DOHH2 (cell line): ENCODE results near the gene ZNF324.
A peak's percentile ranks its signal among the peaks of the same experiment; 100 is the strongest.

Experiments used
- H3F3A ChIP-seq: fragments of 200-600 bp; sonication (generic), shearing (Covaris generic); 2 replicates; pipeline ENCODE4 v1.6.0; 2016; ENCODE audit warnings: antibody characterized with exemption, mild to moderate bottlenecking; ENCODE audit not compliant: control insufficient read depth, insufficient read depth
- H3K27ac ChIP-seq: fragments of 200-600 bp; sonication (generic); 2 replicates; pipeline ENCODE4 v1.5.1; 2014; ENCODE audit warnings: low read depth, mild to moderate bottlenecking, low read length, moderate library complexity
- H3K27me3 ChIP-seq: fragments of 200-600 bp; sonication (generic); 2 replicates; pipeline ENCODE4 v1.6.1; 2014; ENCODE audit warnings: mild to moderate bottlenecking, low read length, mixed read lengths; ENCODE audit not compliant: control insufficient read depth
- H3K36me3 ChIP-seq: fragments of 200-600 bp; sonication (generic); 2 replicates; pipeline ENCODE4 v1.6.1; 2014; ENCODE audit warnings: mild to moderate bottlenecking, low read length, moderate library complexity, mixed read lengths; ENCODE audit not compliant: control insufficient read depth
- H3K4me1 ChIP-seq: fragments of 200-600 bp; sonication (generic); 2 replicates; pipeline ENCODE4 v1.6.1; 2014; ENCODE audit warnings: mild to moderate bottlenecking, low read length, mixed read lengths; ENCODE audit not compliant: control insufficient read depth
- H3K4me2 ChIP-seq: fragments of 200-600 bp; sonication (generic); 2 replicates; pipeline ENCODE4 v1.6.0; 2014; ENCODE audit warnings: mild to moderate bottlenecking, low read length, moderate library complexity
- H3K4me3 ChIP-seq: fragments of 200-600 bp; sonication (generic); 2 replicates; pipeline ENCODE4 v1.5.1; 2014; ENCODE audit warnings: mild to moderate bottlenecking, low read length, mixed read lengths
- H3K79me2 ChIP-seq: fragments of 200-600 bp; sonication (generic); 2 replicates; pipeline ENCODE4 v1.6.1; 2014; ENCODE audit warnings: mild to moderate bottlenecking, low read length, mixed read lengths; ENCODE audit not compliant: control insufficient read depth
- H3K9me2 ChIP-seq: fragments of 200-600 bp; sonication (generic); replicated peaks from 2 replicates; pipeline ENCODE4 v1.6.1; 2014; ENCODE audit warnings: mild to moderate bottlenecking, low read length, mixed read lengths; ENCODE audit not compliant: control insufficient read depth
- H3K9me3 ChIP-seq: fragments of 200-600 bp; sonication (generic); 2 replicates; pipeline ENCODE4 v1.6.1; 2014; ENCODE audit warnings: antibody characterized with exemption, low read length, mixed read lengths; ENCODE audit not compliant: control insufficient read depth, insufficient read depth
- H4K20me1 ChIP-seq: fragments of 200-600 bp; sonication (generic); 2 replicates; pipeline ENCODE4 v1.6.0; 2014; ENCODE audit warnings: low read depth, mild to moderate bottlenecking, antibody characterized with exemption, low read length, moderate library complexity; ENCODE audit not compliant: control insufficient read depth, insufficient read depth
- CTCF ChIP-seq: fragments of 200-600 bp; sonication (generic); IDR thresholded peaks from one replicate; pipeline ENCODE4 v1.5.1; 2014; ENCODE audit warnings: antibody characterized with exemption, mild to moderate bottlenecking, low read depth, low read length; ENCODE audit not compliant: poor library complexity, severe bottlenecking
- EZH2phosphoT487 ChIP-seq: fragments of 200-600 bp; sonication (generic); IDR thresholded peaks from 2 replicates; pipeline ENCODE4 v1.6.1; 2017; ENCODE audit warnings: borderline replicate concordance, mild to moderate bottlenecking, antibody characterized with exemption, low read length, moderate library complexity, mixed read lengths

Gene ZNF324

GRCh38 chr19:58516246-58516836, 49.5 kb downstream of the ZNF324 start:
- H3K4me2 ChIP-seq: peak overlapping the region; percentile 91
- H3K79me2 ChIP-seq: peaks cover 58% of the 10 kb centered on the region
- H3K36me3 ChIP-seq: peaks cover 28% of the 10 kb centered on the region
- no peak overlapping the region for H3K27ac ChIP-seq
- H3K9me2 ChIP-seq: no peaks in the 10 kb centered on the region
- H3K27me3 ChIP-seq: no peaks in the 10 kb centered on the region
- no peak for TF ChIP-seq EZH2phosphoT487
- TF ChIP-seq CTCF: no peak
- peaks cover 41% of the 10 kb centered on the region for H3K4me1 ChIP-seq
- H3K9me3 ChIP-seq: no peaks in the 10 kb centered on the region
- H3K4me3 ChIP-seq: no peak overlapping the region
- peaks cover 11% of the 10 kb centered on the region for H3F3A ChIP-seq
- no peaks in the 10 kb centered on the region for H4K20me1 ChIP-seq

GRCh38 chr19:58516964-58517833, 50.3 kb downstream of the ZNF324 start:
- no peak overlapping the region for H3K4me3 ChIP-seq
- no peaks in the 10 kb centered on the region for H3K9me2 ChIP-seq
- H3K36me3 ChIP-seq: peaks cover 28% of the 10 kb centered on the region
- H3K4me2 ChIP-seq: peak overlapping the region; percentile 21; the same call in 1 of the 2 replicates
- no peaks in the 10 kb centered on the region for H3K9me3 ChIP-seq
- peak; percentile 29 for TF ChIP-seq CTCF
- no peak for TF ChIP-seq EZH2phosphoT487
- no peaks in the 10 kb centered on the region for H4K20me1 ChIP-seq
- no peaks in the 10 kb centered on the region for H3K27me3 ChIP-seq
- no peak overlapping the region for H3K27ac ChIP-seq
- H3K79me2 ChIP-seq: peaks cover 58% of the 10 kb centered on the region
- peaks cover 13% of the 10 kb centered on the region for H3F3A ChIP-seq
- H3K4me1 ChIP-seq: peaks cover 41% of the 10 kb centered on the region

- H3K27ac ChIP-seq: peak overlapping the region; percentile 72
- H3K9me3 ChIP-seq: no peaks in the 10 kb centered on the region
- H3F3A ChIP-seq: peaks cover 13% of the 10 kb centered on the region
- no peaks in the 10 kb centered on the region for H4K20me1 ChIP-seq
- H3K36me3 ChIP-seq: peaks cover 28% of the 10 kb centered on the region
- H3K4me3 ChIP-seq: peak overlapping the region; percentile 90
- H3K4me1 ChIP-seq: peaks cover 38% of the 10 kb centered on the region
- peaks cover 58% of the 10 kb centered on the region for H3K79me2 ChIP-seq
- peak overlapping the region; percentile 98 for H3K4me2 ChIP-seq
- TF ChIP-seq CTCF (no peak), EZH2phosphoT487 (no peak)
- H3K27me3 ChIP-seq: no peaks in the 10 kb centered on the region
- no peaks in the 10 kb centered on the region for H3K9me2 ChIP-seq
These were observed 51.6 kb downstream of the ZNF324 start for GRCh38 chr19:58518256-58519086.
